ENCODE data around the gene FAM193B. TPM values are rescaled to one million over a fixed set of nuclear protein-coding genes. Genes with fewer than 3 reads are reported as not detected.

The FAM193B gene
- total and polyA plus RNA-seq, 2 donors (not counting 1 experiment from before 2014, with no cell fraction given): 227 to 301 TPM

DNA sequence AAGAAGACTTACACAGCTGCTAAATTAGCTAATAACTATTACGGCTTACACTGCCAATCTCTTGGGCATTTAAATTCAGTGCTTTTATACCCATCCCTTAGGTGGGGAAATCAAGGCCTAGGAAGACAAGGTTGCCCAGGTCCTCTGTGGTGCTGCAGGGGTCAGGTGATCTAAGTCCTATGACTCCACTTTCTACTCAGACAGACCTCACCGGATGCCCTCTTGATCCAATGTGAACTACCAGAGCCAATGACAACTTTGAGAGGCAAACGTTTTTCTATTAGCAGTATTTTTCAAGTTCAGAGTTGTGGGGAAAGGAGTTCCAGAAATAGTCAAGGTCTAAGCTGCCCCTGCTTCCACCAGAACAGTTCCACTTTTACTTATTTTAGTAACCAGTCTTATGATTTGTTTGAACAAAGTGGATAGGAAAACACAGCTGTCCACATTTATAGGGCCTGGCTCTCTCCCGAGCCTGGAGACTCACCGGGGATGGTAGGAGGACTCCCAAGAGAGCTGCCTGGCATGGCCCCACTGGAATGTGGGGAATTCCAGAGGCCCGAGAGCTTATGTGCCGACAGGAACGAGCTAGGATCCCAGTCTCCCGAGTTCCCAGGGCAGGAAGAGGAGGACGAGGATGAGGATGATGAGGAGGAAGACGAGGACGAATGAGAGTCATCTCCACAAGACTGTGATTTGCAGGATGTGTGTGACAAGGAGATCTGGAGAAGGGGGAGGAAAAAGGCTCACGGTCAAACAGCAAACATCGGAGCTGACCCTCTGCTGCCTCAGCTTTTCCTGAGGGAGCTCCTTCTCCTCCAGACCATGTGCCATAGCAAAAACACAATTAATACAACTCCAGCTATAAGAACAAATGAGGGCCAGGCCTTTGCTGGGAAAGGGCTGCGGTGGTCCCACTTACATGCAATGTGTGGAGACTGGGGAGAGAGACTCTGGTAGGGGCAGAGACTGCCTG lies 16.7 kb downstream of the FAM193B start:
- H3K9me3 ChIP-seq (ENCODE audit: control extremely low read depth in 1 of 3, control insufficient read depth in 2 of 3, insufficient read depth in 1 of 3, low read length in 2 of 3): no peaks in the 10 kb centered on the region
- TF ChIP-seq, protein P1, sequence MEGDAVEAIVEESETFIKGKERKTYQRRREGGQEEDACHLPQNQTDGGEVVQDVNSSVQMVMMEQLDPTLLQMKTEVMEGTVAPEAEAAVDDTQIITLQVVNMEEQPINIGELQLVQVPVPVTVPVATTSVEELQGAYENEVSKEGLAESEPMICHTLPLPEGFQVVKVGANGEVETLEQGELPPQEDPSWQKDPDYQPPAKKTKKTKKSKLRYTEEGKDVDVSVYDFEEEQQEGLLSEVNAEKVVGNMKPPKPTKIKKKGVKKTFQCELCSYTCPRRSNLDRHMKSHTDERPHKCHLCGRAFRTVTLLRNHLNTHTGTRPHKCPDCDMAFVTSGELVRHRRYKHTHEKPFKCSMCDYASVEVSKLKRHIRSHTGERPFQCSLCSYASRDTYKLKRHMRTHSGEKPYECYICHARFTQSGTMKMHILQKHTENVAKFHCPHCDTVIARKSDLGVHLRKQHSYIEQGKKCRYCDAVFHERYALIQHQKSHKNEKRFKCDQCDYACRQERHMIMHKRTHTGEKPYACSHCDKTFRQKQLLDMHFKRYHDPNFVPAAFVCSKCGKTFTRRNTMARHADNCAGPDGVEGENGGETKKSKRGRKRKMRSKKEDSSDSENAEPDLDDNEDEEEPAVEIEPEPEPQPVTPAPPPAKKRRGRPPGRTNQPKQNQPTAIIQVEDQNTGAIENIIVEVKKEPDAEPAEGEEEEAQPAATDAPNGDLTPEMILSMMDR (IDR thresholded peaks at IDR 0.05): no peak
- TF ChIP-seq EZH2 (IDR thresholded peaks at IDR 0.05; ENCODE audit: borderline replicate concordance, insufficient read depth, low read depth, low read length, poor library complexity, severe bottlenecking): no peak
- H3K4me1 ChIP-seq (ENCODE audit: control insufficient read depth in 2 of 2, insufficient read depth in 2 of 2, low read length in 2 of 2): no peaks in the 10 kb centered on the region
- no peak overlapping the region for H3K4me3 Mint-ChIP-seq
- no peak overlapping the region for H3K9ac ChIP-seq (ENCODE audit: low read length)
- peaks cover 57% of the 10 kb centered on the region for H4K20me1 ChIP-seq (ENCODE audit: control insufficient read depth, insufficient read depth, low read length, poor library complexity, severe bottlenecking)
- no peak overlapping the region for H3K4me2 ChIP-seq (replicated peaks; ENCODE audit: low read depth, low read length, poor library complexity, severe bottlenecking)
- ATAC-seq (ENCODE audit: low read depth) (no peak), DNase-seq (no peak)
- no peaks in the 10 kb centered on the region for H3K27me3 ChIP-seq (replicated peaks in 1 of 4; ENCODE audit: control extremely low read depth in 1 of 4, control insufficient read depth in 3 of 4, insufficient read depth in 4 of 4, low read length in 3 of 4)
- intact Hi-C loops (cut with micrococcal nuclease): no loop called here
- H3K27me3 Mint-ChIP-seq: no peaks in the 10 kb centered on the region
- 100% methylated on average over 8 of the region's 15 CpGs for WGBS (ENCODE audit: insufficient coverage)
- ChIA-PET POLR2A (no interaction called here), CTCF (interaction anchor here (1.2 kb wide), 1 partner anchor 9 kb away, joined by 4 read pairs; no protein-coding TSS in a partner anchor)
- no peaks in the 10 kb centered on the region for H3K9me3 Mint-ChIP-seq (ENCODE audit: insufficient read depth)
- no peak overlapping the region for H3K4me3 ChIP-seq (ENCODE audit: control extremely low read depth in 1 of 5, extremely low read depth in 1 of 5, insufficient read depth in 1 of 5, low read depth in 2 of 5, low read length in 4 of 5)
- no peaks in the 10 kb centered on the region for H3K4me1 Mint-ChIP-seq
- H2AFZ ChIP-seq (ENCODE audit: insufficient read depth, low read depth, low read length, poor library complexity, severe bottlenecking): no peak overlapping the region
- peaks cover 0 to 49% of the 10 kb centered on the region in 2 experiments for H3K36me3 ChIP-seq (replicated peaks in 1 of 2; ENCODE audit: control extremely low read depth in 1 of 2, control insufficient read depth in 1 of 2, extremely low read depth in 1 of 2, insufficient read depth in 2 of 2, low read length in 1 of 2)
- peaks cover 52% of the 10 kb centered on the region for H3K79me2 ChIP-seq (ENCODE audit: control insufficient read depth, insufficient read depth, low read length)
- no peak overlapping the region for H3K27ac Mint-ChIP-seq
- no peak overlapping the region for H3K27ac ChIP-seq (ENCODE audit: low read length in 2 of 2)

DNA sequence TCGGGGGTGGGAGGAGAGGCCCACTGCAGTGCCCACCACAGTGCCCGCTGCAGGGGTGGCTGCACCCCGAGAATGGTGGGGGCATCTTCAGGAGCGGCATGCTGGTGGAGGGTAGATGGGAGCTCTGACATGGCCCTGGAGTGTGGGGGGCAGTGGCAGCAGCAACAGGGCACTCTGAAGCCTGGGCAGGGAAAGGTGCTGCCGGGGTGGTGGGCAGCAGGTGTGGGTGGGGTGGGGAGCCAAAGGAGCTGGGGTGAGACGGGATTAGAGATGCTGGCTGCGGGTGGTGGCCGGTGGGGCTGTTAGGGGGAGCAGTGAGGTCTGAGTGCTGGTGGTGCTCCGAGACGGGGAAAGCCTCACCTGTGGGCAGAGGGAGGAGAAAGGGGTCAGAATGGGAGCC lies 18.0 kb downstream of the FAM193B start:
- Histone ChIP-seq H3K9ac (ENCODE audit: low read length) (no peak overlapping the region), H3K27ac (ENCODE audit: low read length in 2 of 2) (no peak overlapping the region), H3K4me1 (ENCODE audit: control insufficient read depth in 2 of 2, insufficient read depth in 2 of 2, low read length in 2 of 2) (no peaks in the 10 kb centered on the region), H3K9me3 (ENCODE audit: control extremely low read depth in 1 of 3, control insufficient read depth in 2 of 3, insufficient read depth in 1 of 3, low read length in 2 of 3) (no peaks in the 10 kb centered on the region), H3K4me3 (ENCODE audit: control extremely low read depth in 1 of 5, extremely low read depth in 1 of 5, insufficient read depth in 1 of 5, low read depth in 2 of 5, low read length in 4 of 5) (no peak overlapping the region), H3K79me2 (ENCODE audit: control insufficient read depth, insufficient read depth, low read length) (peaks cover 45% of the 10 kb centered on the region), H3K36me3 (replicated peaks in 1 of 2; ENCODE audit: control extremely low read depth in 1 of 2, control insufficient read depth in 1 of 2, extremely low read depth in 1 of 2, insufficient read depth in 2 of 2, low read length in 1 of 2) (peaks cover 0 to 54% of the 10 kb centered on the region in 2 experiments), H3K4me2 (replicated peaks; ENCODE audit: low read depth, low read length, poor library complexity, severe bottlenecking) (no peak overlapping the region), H3K27me3 (replicated peaks in 1 of 4; ENCODE audit: control extremely low read depth in 1 of 4, control insufficient read depth in 3 of 4, insufficient read depth in 4 of 4, low read length in 3 of 4) (no peaks in the 10 kb centered on the region), H4K20me1 (ENCODE audit: control insufficient read depth, insufficient read depth, low read length, poor library complexity, severe bottlenecking) (peaks cover 50% of the 10 kb centered on the region), H2AFZ (ENCODE audit: insufficient read depth, low read depth, low read length, poor library complexity, severe bottlenecking) (no peak overlapping the region)
- ChIA-PET POLR2A (no interaction called here), CTCF (no interaction called here)
- no peaks in the 10 kb centered on the region for H3K9me3 Mint-ChIP-seq (ENCODE audit: insufficient read depth)
- no peak overlapping the region for H3K27ac Mint-ChIP-seq
- TF ChIP-seq, protein P1 (IDR thresholded peaks at IDR 0.05): no peak
- no peak for TF ChIP-seq EZH2 (IDR thresholded peaks at IDR 0.05; ENCODE audit: borderline replicate concordance, insufficient read depth, low read depth, low read length, poor library complexity, severe bottlenecking)
- 100% methylated on average over 8 of the region's 10 CpGs for WGBS (ENCODE audit: insufficient coverage)
- H3K4me3 Mint-ChIP-seq: no peak overlapping the region
- ATAC-seq (ENCODE audit: low read depth): no peak
- intact Hi-C loops (cut with micrococcal nuclease): no loop called here
- no peak for DNase-seq
- no peaks in the 10 kb centered on the region for H3K27me3 Mint-ChIP-seq
- no peaks in the 10 kb centered on the region for H3K4me1 Mint-ChIP-seq
